PC-3 (cell line): ENCODE data around the gene CD274. TPM values are rescaled to one million over a fixed set of nuclear protein-coding genes. Genes with fewer than 3 reads are reported as not detected.

Experiments
- ATAC-seq: fragments of 200-7000 bp; cut with Tn5 transposase; 2 replicates; pipeline ENCODE4 v1.9.1; 2020; ENCODE audit warnings: mild to moderate bottlenecking, moderate library complexity
- BruUV-seq: library from RNA; stranded (reverse); fragments of 400-500 nt; replicated peaks from 2 replicates; lab custom pipeline; 2021; lab: Mats Ljungman, UMichigan
- CTCF ChIA-PET: fragments of 300-600 bp; sonication (Branson Sonifier 250); formaldehyde crosslinking; loops from one replicate; lab custom pipeline; 2022; ENCODE audit warnings: antibody characterized with exemption; lab: Charles Lee
- POLR2A ChIA-PET: fragments of 300-600 bp; sonication (Branson Sonifier 250); formaldehyde crosslinking; loops from one replicate; lab custom pipeline; 2022; ENCODE audit warnings: antibody characterized with exemption; ENCODE audit not compliant: unreplicated experiment; lab: Charles Lee
- DNase-seq: peaks from one replicate; pipeline ENCODE4 v3.0.0-alpha.2; 2015
- H2AFZ ChIP-seq: fragments of 300-600 bp; sonication (generic); 2 replicates; pipeline ENCODE4 v1.6.0; 2016; ENCODE audit warnings: antibody characterized with exemption, low read length
- H3F3A ChIP-seq: fragments of 300-600 bp; sonication (generic); one replicate; pipeline ENCODE4 v1.6.0; 2017; ENCODE audit warnings: antibody characterized with exemption, low read length, control low read depth, mild to moderate bottlenecking; ENCODE audit not compliant: unreplicated experiment
- H3K27ac ChIP-seq: fragments of 300-600 bp; sonication (generic); 2 replicates; pipeline ENCODE4 v1.5.1; 2016; ENCODE audit warnings: mild to moderate bottlenecking, low read length
- H3K27me3 ChIP-seq: fragments of 300-600 bp; sonication (generic); 2 replicates; pipeline ENCODE4 v1.6.1; 2016; ENCODE audit warnings: low read length, mixed read lengths
- H3K36me3 ChIP-seq: fragments of 300-600 bp; sonication (generic); 2 replicates; pipeline ENCODE4 v1.6.1; 2016; ENCODE audit warnings: low read depth, mixed run types, low read length, mixed read lengths
- H3K4me1 ChIP-seq: fragments of 300-600 bp; sonication (generic); 2 replicates; pipeline ENCODE4 v1.5.1; 2016; ENCODE audit warnings: low read length; ENCODE audit not compliant: insufficient read depth
- H3K4me2 ChIP-seq: fragments of 300-600 bp; sonication (generic); 2 replicates; pipeline ENCODE4 v1.6.0; 2016; ENCODE audit warnings: low read length
- H3K4me3 ChIP-seq: fragments of 300-600 bp; sonication (generic); 2 replicates; pipeline ENCODE4 v1.5.1; 2016; ENCODE audit warnings: mild to moderate bottlenecking, low read length, mixed read lengths
- H3K79me2 ChIP-seq: fragments of 300-600 bp; sonication (generic); 2 replicates; pipeline ENCODE4 v1.6.1; 2017; ENCODE audit warnings: low read length, mixed read lengths
- H3K9ac ChIP-seq: fragments of 300-600 bp; sonication (generic); 2 replicates; pipeline ENCODE4 v1.6.0; 2016; ENCODE audit warnings: mild to moderate bottlenecking, low read length
- H3K9me2 ChIP-seq: fragments of 300-600 bp; sonication (generic); replicated peaks from 2 replicates; pipeline ENCODE4 v1.6.1; 2016; ENCODE audit warnings: mixed run types, low read length, mixed read lengths
- H3K9me3 ChIP-seq: fragments of 300-600 bp; sonication (generic); 2 replicates; pipeline ENCODE4 v1.6.1; 2016; ENCODE audit warnings: low read length, mixed read lengths
- H4K20me1 ChIP-seq: fragments of 300-600 bp; sonication (generic); 2 replicates; pipeline ENCODE4 v1.6.1; 2016; ENCODE audit warnings: low read length, mixed read lengths
- CTCF ChIP-seq: fragments of 300-600 bp; sonication (generic); conservative IDR thresholded peaks from 2 replicates; pipeline ENCODE4 v1.5.1; 2017; ENCODE audit warnings: antibody characterized with exemption, low read depth, mild to moderate bottlenecking, low read length
- EZH2 ChIP-seq: fragments of 300-600 bp; sonication (generic); IDR thresholded peaks from one replicate; pipeline ENCODE4 v1.6.1; 2017; ENCODE audit warnings: antibody characterized with exemption, mild to moderate bottlenecking, low read length; ENCODE audit not compliant: unreplicated experiment
- EZH2phosphoT487 ChIP-seq: fragments of 300-600 bp; sonication (generic); IDR thresholded peaks from 2 replicates; pipeline ENCODE4 v1.6.1; 2018; ENCODE audit warnings: mild to moderate bottlenecking, antibody characterized with exemption, low read length, borderline replicate concordance
- intact Hi-C: fragments of 100-400 bp; cut with micrococcal nuclease; formaldehyde crosslinking; loops from 2 replicates; pipeline ENCODE4 v1.9.0; 2023
- total RNA-seq: library from RNA; depleted of rRNA; stranded (reverse); fragments of >200 nt; gene quantifications from 2 replicates; pipeline ENCODE4 v1.2.3, GENCODE V29; 2014

The CD274 gene
- total RNA-seq, 1 experiment from 2014 or later, result 3.8 TPM

- intact Hi-C loops, result loop anchor here (1.0 to 10.0 kb wide), 3 partner anchors 160 to 663 kb away; no protein-coding TSS in a partner anchor
- H3K9me3 ChIP-seq, result no peaks in the 10 kb centered on the region
- no peak overlapping the region for H2AFZ ChIP-seq
- H3K4me3 ChIP-seq, result no peak overlapping the region
- no peaks in the 10 kb centered on the region for H3K36me3 ChIP-seq
- no peaks in the 10 kb centered on the region for H3K27me3 ChIP-seq
- no peaks in the 10 kb centered on the region for H3K4me1 ChIP-seq
- ATAC-seq, result peak; percentile 38
- TF ChIP-seq EZH2 (no peak), CTCF (peak; percentile 71), EZH2phosphoT487 (no peak)
- no peaks in the 10 kb centered on the region for H3K79me2 ChIP-seq
- no peak overlapping the region for H3K9ac ChIP-seq
- CTCF ChIA-PET, result no interaction called here
- no peaks in the 10 kb centered on the region for H3F3A ChIP-seq
- no TSS peak for BruUV-seq
- H3K9me2 ChIP-seq, result no peaks in the 10 kb centered on the region
- no peaks in the 10 kb centered on the region for H4K20me1 ChIP-seq
- POLR2A ChIA-PET, result no interaction called here
- H3K27ac ChIP-seq, result no peak overlapping the region
- peak; percentile 63 for DNase-seq
- no peak overlapping the region for H3K4me2 ChIP-seq
Observed at GRCh38 chr9:5425006-5425628, 25.2 kb upstream of the CD274 start.

GRCh38 chr9:5427005-5427404, 23.3 kb upstream of the CD274 start:
- no TSS peak for BruUV-seq
- no peak overlapping the region for H3K9ac ChIP-seq
- DNase-seq, result no peak

More at GRCh38 chr9:5427005-5427404, 23.3 kb upstream of the CD274 start:
- no peak overlapping the region for H3K4me3 ChIP-seq
- H4K20me1 ChIP-seq, result no peaks in the 10 kb centered on the region
- no peaks in the 10 kb centered on the region for H3F3A ChIP-seq
- no peaks in the 10 kb centered on the region for H3K27me3 ChIP-seq
- H3K4me1 ChIP-seq, result no peaks in the 10 kb centered on the region
- intact Hi-C loops, result loop anchor here (5.0 to 10.0 kb wide), 2 partner anchors 162 to 665 kb away; no protein-coding TSS in a partner anchor
- H2AFZ ChIP-seq, result no peak overlapping the region
- ChIA-PET POLR2A (no interaction called here), CTCF (no interaction called here)
- no peak for ATAC-seq
- no peak overlapping the region for H3K27ac ChIP-seq
- H3K79me2 ChIP-seq, result no peaks in the 10 kb centered on the region
- TF ChIP-seq EZH2phosphoT487, result no peak
- TF ChIP-seq CTCF, result no peak
- TF ChIP-seq EZH2, result no peak
- no peaks in the 10 kb centered on the region for H3K36me3 ChIP-seq
- H3K9me2 ChIP-seq, result no peaks in the 10 kb centered on the region
- H3K4me2 ChIP-seq, result no peak overlapping the region
- no peaks in the 10 kb centered on the region for H3K9me3 ChIP-seq
